Fibroblast of pulmonary artery (primary cell): Measurements from ENCODE around the gene FRAS1.

ENCODE experiments used
- DNase-seq: peaks from one replicate; pipeline ENCODE4 v3.0.0-alpha.2; 2010; ENCODE audit warnings: low read depth
- H3K4me3 ChIP-seq: replicated peaks from 2 replicates; pipeline ENCODE4 v1.5.1; 2011; ENCODE audit warnings: low read depth, mild to moderate bottlenecking, control low read depth, low read length, moderate library complexity
- CTCF ChIP-seq: IDR thresholded peaks from 2 replicates; pipeline ENCODE4 v1.5.1; 2011; ENCODE audit warnings: mild to moderate bottlenecking, control low read depth, low read length, inconsistent platforms; ENCODE audit errors: missing control alignments

The FRAS1 gene

GRCh38 chr4:78308517-78308916 lies 251.4 kb downstream of the FRAS1 start:
- DNase-seq, result no peak
- no peak overlapping the region for H3K4me3 ChIP-seq
- no peak for TF ChIP-seq CTCF

- no peak for TF ChIP-seq CTCF
- DNase-seq, result no peak
- no peak overlapping the region for H3K4me3 ChIP-seq
Measured at GRCh38 chr4:78309352-78309751, 252.2 kb downstream of the FRAS1 start.

- TF ChIP-seq CTCF, result no peak
- no peak for DNase-seq
- H3K4me3 ChIP-seq, result no peak overlapping the region
Measured at GRCh38 chr4:78310007-78310739, 253.1 kb downstream of the FRAS1 start.

DNA sequence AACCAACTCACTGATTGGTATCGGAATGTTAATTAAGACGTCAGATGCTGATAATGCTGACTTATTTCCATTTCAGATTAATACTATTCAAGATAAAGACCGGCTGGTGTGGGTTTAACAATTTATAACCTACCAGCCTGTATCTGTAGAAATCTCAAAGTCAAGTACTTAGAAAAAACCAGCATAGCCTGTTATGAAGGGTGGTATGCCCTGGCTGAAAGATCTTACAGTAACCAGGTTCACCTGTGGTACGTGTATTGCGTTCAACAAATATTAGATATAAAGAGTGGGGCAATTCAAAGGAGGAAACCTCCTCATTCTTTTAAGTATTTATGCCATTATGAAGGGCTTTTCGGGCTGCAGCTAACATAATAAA lies 253.6 kb downstream of the FRAS1 start:
- TF ChIP-seq CTCF, result no peak
- no peak for DNase-seq
- H3K4me3 ChIP-seq, result no peak overlapping the region

GRCh38 chr4:78311306-78311705 lies 254.2 kb downstream of the FRAS1 start:
- no peak for TF ChIP-seq CTCF
- no peak overlapping the region for H3K4me3 ChIP-seq
- no peak for DNase-seq

- H3K4me3 ChIP-seq, result no peak overlapping the region
- DNase-seq, result no peak
- TF ChIP-seq CTCF, result no peak
Measured at GRCh38 chr4:78312989-78313753, 256.0 kb downstream of the FRAS1 start.
